ENCODE measurements around the gene HEPACAM2.

DNA sequence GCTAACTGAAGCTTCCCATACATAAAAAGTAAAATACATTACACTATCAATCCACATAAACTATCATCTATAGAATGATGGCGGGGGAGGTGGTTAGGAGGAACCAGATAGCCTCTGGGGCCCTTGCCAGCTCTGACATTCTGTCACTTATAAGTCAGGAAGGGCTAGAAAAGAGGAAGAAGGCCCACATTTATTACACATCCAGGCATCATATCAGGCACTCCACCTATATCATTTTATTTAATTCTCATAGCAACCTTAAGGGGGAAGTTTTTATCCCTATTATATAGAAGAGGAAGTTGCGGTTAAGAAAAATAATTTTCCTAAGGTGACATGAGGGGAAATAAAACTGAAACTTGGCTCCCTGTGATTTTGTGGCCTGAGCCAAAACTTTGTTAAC lies 29.9 kb downstream of the HEPACAM2 start:
- TF ChIP-seq, protein P1, sequence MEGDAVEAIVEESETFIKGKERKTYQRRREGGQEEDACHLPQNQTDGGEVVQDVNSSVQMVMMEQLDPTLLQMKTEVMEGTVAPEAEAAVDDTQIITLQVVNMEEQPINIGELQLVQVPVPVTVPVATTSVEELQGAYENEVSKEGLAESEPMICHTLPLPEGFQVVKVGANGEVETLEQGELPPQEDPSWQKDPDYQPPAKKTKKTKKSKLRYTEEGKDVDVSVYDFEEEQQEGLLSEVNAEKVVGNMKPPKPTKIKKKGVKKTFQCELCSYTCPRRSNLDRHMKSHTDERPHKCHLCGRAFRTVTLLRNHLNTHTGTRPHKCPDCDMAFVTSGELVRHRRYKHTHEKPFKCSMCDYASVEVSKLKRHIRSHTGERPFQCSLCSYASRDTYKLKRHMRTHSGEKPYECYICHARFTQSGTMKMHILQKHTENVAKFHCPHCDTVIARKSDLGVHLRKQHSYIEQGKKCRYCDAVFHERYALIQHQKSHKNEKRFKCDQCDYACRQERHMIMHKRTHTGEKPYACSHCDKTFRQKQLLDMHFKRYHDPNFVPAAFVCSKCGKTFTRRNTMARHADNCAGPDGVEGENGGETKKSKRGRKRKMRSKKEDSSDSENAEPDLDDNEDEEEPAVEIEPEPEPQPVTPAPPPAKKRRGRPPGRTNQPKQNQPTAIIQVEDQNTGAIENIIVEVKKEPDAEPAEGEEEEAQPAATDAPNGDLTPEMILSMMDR (IDR thresholded peaks at IDR 0.05; ENCODE audit: poor library complexity): no peak
- no peak for TF ChIP-seq EZH2 (IDR thresholded peaks at IDR 0.05; ENCODE audit: borderline replicate concordance)

All from hepatocyte (in vitro differentiated cells).